ENCODE data around the gene IRAK1.

Gene IRAK1

GRCh38 chrX:154056770-154057241, 37.1 kb upstream of the IRAK1 start:
- TF ChIP-seq Cebpa-rat (IDR thresholded peaks at IDR 0.05), result no peak
- no peak overlapping the region for H3K4me2 ChIP-seq
- H3K9me3 ChIP-seq, result no peaks in the 10 kb centered on the region
- no peak overlapping the region for H3K4me3 ChIP-seq
- peaks cover 94% of the 10 kb centered on the region for H4K20me1 ChIP-seq
- H3K36me3 ChIP-seq, result peaks cover 8% of the 10 kb centered on the region; the same call in 1 of the 2 replicates
- H3K9ac ChIP-seq, result no peak overlapping the region
- H3K4me1 ChIP-seq, result peaks cover 25% of the 10 kb centered on the region
- no peak overlapping the region for H3K27ac ChIP-seq
- peaks cover 92% of the 10 kb centered on the region for H3K27me3 ChIP-seq

DNA sequence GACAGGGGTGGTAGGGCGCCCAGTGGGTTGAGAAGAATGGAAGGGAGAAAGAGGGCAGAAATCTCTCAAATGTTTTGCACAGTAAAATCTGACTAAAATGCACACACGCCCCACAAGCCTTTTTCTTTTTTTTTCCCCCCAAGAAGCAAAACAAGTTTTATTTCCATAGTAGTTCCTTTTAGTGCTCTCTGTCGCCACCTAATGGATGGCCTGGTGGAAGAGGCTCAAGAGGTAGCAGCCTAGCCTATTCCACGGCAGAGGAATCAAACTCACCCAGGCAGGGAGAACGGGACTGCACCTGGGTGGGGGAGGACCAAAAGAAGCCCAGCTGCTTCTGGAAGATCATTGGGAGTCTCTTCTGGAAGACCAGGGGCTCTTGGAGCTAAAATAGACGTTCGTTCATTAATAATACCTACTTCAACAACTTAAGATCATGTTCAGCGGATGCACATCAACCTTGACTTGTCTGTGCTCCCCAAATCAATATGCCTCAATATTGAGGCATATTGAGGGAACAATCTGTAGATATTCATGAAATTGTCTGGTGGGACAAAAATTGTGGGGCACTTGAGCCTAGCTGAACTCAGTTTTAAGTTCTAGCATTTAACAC, 31.6 kb upstream of the IRAK1 start:
- H3K27ac ChIP-seq, result no peak overlapping the region
- H3K4me1 ChIP-seq, result peaks cover 21% of the 10 kb centered on the region
- H3K4me2 ChIP-seq, result 0 out of 2 replicates have a peak overlapping the region, but pooled peaks have one; percentile 10
- peaks cover 92% of the 10 kb centered on the region for H3K27me3 ChIP-seq
- H3K9me3 ChIP-seq, result no peaks in the 10 kb centered on the region
- no peak for TF ChIP-seq Cebpa-rat (IDR thresholded peaks at IDR 0.05)
- H3K36me3 ChIP-seq, result peaks cover 37% of the 10 kb centered on the region
- H3K4me3 ChIP-seq, result no peak overlapping the region
- peaks cover 95% of the 10 kb centered on the region for H4K20me1 ChIP-seq
- no peak overlapping the region for H3K9ac ChIP-seq

- Histone ChIP-seq H3K4me1 (peaks cover 21% of the 10 kb centered on the region), H3K36me3 (peaks cover 46% of the 10 kb centered on the region), H3K4me2 (0 out of 2 replicates have a peak overlapping the region, but pooled peaks have one; percentile 9), H3K9ac (no peak overlapping the region), H3K9me3 (no peaks in the 10 kb centered on the region), H3K27ac (no peak overlapping the region), H4K20me1 (peaks cover 95% of the 10 kb centered on the region), H3K4me3 (no peak overlapping the region), H3K27me3 (peaks cover 92% of the 10 kb centered on the region)
- TF ChIP-seq Cebpa-rat (IDR thresholded peaks at IDR 0.05), result no peak
Measured at GRCh38 chrX:154050113-154050495, 30.4 kb upstream of the IRAK1 start.

- no peak for TF ChIP-seq Cebpa-rat (IDR thresholded peaks at IDR 0.05)
- Histone ChIP-seq H3K27ac (no peak overlapping the region), H3K36me3 (peaks cover 53% of the 10 kb centered on the region), H3K27me3 (peaks cover 95% of the 10 kb centered on the region), H3K4me2 (no peak overlapping the region), H4K20me1 (peaks cover 95% of the 10 kb centered on the region), H3K9me3 (no peaks in the 10 kb centered on the region), H3K4me3 (no peak overlapping the region), H3K9ac (no peak overlapping the region), H3K4me1 (peaks cover 18% of the 10 kb centered on the region)
Measured at GRCh38 chrX:154049209-154050112, 29.8 kb upstream of the IRAK1 start.

- Histone ChIP-seq H3K27ac (no peak overlapping the region), H3K9ac (no peak overlapping the region), H4K20me1 (peaks cover 100% of the 10 kb centered on the region), H3K4me3 (no peak overlapping the region), H3K9me3 (no peaks in the 10 kb centered on the region), H3K4me1 (peaks cover 16% of the 10 kb centered on the region), H3K27me3 (peaks cover 100% of the 10 kb centered on the region), H3K36me3 (peaks cover 60% of the 10 kb centered on the region), H3K4me2 (no peak overlapping the region)
- no peak for TF ChIP-seq Cebpa-rat (IDR thresholded peaks at IDR 0.05)
Measured at GRCh38 chrX:154048398-154048797, 28.7 kb upstream of the IRAK1 start.

DNA sequence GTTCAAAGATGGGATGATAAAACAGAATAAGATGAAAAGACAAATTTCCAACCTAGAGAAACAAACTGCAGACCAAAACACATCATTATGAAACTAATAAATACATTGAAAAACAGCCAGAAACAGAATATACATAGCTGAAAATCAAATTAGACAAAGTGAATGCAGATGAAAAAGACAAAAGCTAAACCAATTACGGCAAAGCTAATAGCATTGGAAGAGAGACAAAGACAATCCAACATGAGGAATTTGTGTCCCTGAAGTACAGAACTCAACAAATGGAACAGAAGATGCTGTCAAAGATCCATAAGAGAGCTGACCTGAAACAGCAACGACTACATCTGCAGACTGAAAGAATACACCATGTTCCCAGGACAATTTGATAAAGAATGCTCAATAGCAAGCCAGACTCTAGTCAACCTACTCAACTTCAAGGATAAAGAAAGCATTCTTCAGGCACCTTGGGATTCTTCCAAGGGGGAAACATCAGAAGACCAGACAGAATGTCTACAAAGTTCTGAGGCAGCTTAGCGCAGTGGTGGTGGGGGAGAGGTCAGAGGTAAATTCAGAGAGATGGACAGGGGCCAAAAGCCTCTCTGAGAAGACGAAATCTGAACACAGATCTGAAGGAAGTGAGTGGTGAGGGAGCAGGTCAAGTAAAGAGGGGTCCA, 27.4 kb upstream of the IRAK1 start:
- Histone ChIP-seq H4K20me1 (peaks cover 100% of the 10 kb centered on the region), H3K36me3 (peaks cover 60% of the 10 kb centered on the region), H3K4me1 (peaks cover 26% of the 10 kb centered on the region), H3K9ac (no peak overlapping the region), H3K4me3 (no peak overlapping the region), H3K27ac (no peak overlapping the region), H3K4me2 (no peak overlapping the region), H3K27me3 (peaks cover 100% of the 10 kb centered on the region), H3K9me3 (no peaks in the 10 kb centered on the region)
- TF ChIP-seq Cebpa-rat (IDR thresholded peaks at IDR 0.05), result no peak

DNA sequence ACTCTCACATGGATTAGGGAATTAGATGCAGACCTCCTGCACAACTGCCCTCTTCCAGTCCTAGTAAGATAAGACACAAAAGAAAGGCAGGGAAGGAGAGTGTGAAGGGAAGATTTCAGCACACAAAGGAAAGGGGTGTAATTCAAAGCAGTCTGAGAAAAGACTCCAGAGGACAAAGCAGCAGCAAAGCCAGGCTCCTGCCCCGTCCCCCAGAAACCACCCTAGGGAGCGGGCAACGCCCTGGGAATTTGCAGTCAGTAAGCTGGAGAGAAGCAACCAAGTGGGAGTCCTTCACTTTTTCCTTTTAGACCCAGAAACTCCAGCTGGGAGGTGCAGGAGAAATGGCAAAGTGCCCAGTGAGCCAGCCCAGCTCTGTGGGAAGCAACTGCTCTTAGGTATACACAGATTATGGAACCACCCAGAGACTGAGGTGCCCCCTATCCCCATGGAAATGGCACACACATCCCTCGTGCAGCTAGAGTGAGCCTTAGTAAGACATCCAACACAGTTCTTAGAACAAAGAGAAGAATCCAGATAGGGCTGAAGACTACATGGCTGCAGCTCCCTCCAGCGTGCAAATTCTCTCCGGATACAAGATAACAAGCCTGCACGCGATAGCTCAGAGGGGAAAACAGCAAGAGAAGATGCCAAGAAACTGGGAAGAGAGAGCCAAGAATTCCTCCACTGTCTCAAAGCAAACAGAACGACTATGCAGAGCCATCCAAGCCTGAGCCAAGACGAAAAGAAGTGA, 26.5 kb upstream of the IRAK1 start:
- H3K36me3 ChIP-seq, result peaks cover 60% of the 10 kb centered on the region
- no peaks in the 10 kb centered on the region for H3K9me3 ChIP-seq
- no peak overlapping the region for H3K27ac ChIP-seq
- no peak overlapping the region for H3K4me3 ChIP-seq
- H4K20me1 ChIP-seq, result peaks cover 100% of the 10 kb centered on the region
- H3K27me3 ChIP-seq, result peaks cover 100% of the 10 kb centered on the region
- no peak for TF ChIP-seq Cebpa-rat (IDR thresholded peaks at IDR 0.05)
- H3K4me1 ChIP-seq, result peaks cover 35% of the 10 kb centered on the region
- H3K9ac ChIP-seq, result no peak overlapping the region
- no peak overlapping the region for H3K4me2 ChIP-seq

GRCh38 chrX:154044091-154044490, 24.4 kb upstream of the IRAK1 start:
- Histone ChIP-seq H3K4me3 (no peak overlapping the region), H3K4me1 (peaks cover 20% of the 10 kb centered on the region), H3K9me3 (no peaks in the 10 kb centered on the region), H3K9ac (no peak overlapping the region), H3K36me3 (peaks cover 56% of the 10 kb centered on the region), H3K27me3 (peaks cover 100% of the 10 kb centered on the region), H3K27ac (no peak overlapping the region), H3K4me2 (no peak overlapping the region), H4K20me1 (peaks cover 100% of the 10 kb centered on the region)
- TF ChIP-seq Cebpa-rat (IDR thresholded peaks at IDR 0.05), result no peak

Measured in BLaER1 (cell line).